Activated naive CD4-positive, alpha-beta T cell (primary cell): ENCODE results near the gene RIN1.

Experiments
- DNase-seq, 4 experiments: peaks; one replicate each; lab custom pipeline; 2025; lab: John Stamatoyannopoulos, UW

The RIN1 gene

GRCh38 chr11:66294626-66295620 is 41.3 kb downstream of the RIN1 start:
- no peak for DNase-seq

DNA sequence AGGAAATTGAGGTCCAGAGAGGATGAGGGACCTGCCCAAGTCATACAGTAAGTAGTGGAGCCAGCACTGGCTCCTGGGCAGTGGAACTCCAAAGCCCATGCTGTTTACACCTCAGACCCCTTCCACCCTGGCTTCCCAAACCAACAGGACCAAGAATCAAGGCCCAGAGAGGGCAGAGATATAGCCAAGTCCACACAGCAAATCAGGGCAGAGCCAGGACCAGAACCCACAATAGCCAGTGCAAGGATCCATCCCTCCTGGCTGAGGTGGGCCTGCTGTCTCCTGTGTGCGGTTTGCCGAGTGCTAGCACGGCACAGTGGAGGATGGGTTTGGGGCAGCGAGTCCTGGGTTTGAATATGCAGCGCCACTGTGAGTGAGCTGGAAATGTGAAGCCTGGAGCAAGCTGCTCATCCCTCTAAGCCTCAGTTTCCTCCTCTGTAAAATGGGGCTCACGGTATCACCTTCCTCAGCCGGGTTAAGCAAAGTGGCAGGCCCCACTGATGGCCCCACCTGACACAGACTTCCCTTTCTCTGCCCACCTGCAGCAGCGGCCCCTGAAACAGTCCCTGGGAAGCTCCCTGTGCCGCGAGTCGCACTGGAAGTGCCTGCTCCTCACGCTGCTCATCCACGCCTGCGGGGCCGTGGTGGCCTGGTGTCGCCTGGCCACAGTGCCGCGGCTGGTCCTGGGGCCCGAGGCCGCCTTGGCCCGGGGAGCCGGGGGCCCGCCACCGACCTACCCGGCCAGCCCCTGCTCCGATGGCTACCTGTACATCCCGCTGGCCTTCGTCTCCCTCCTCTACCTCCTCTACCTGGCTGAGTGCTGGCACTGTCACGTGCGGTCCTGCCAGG is 42.2 kb downstream of the RIN1 start:
- no peak for DNase-seq

- DNase-seq: no peak
Observed at GRCh38 chr11:66293352-66293751, 42.9 kb downstream of the RIN1 start.

- no peak for DNase-seq
Observed at GRCh38 chr11:66292543-66293332, 43.5 kb downstream of the RIN1 start.

DNA sequence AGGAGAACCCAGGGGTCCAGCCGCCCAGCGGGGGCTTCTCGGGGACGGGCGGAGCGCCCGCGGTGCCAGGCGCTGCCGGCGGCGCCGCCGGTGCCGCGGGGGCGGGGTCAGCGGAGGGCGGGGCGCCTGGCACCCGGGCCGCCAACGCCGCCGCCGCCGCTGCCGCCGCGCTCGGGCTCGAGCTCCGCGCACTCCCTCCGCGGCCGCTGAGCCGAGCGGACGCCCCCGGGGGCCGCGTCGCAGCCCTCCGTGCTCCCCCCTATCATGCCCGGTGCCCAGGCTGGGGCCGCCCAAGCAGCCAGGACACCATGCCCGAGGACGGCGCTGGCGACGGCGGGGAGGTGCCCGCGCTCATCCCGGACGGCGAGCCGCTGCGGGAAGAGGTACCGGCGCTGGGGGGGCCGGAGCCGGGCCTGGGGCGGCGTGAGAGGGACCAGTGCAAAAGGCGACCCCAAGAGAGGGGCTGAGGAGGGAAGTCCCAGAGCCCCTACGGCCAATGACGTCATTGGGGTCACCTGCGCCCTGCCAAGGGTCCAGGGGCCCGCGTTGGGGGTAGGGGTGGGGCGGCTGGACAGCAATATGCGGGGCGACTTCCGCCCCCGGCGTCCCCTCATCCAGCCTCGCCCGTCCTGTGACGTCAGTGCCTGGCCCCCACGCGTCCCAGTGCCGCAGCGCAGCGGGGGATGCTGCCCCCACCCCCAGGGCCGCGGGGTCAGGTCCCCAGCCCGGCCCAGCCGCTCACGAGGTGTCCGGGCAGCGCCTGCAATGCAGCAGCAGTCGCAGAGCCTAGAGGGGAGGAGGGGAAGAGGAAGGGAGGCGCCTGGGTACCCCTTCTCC is 44.3 kb downstream of the RIN1 start, which contains the start of gene TMEM151A:
TMEM151A (plus strand) TSS at position 189 of the 837 bp plus-strand sequence; CDS start at position 309, 120 bp downstream.
- no peak for DNase-seq

DNA sequence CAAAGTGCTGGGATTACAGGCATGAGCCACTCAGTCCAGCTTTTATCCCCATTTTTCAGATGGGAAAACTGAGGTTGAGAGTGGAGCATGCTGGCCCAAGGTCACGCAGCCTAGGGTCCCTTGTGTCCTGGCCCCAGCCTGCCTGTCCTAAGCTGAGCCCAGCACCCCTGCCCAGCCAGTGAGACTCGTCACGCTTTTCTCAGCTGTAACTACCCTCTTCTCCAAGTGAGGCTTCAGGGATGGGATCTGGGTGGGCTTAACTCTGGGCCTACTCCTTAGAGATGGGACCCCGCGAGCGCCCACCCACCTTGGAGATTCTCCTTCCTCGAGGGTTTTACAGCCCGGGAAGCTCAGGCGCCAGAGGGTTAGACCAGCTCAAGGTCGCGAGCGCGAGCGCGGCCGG is 44.9 kb downstream of the RIN1 start:
- no peak for DNase-seq

- no peak for DNase-seq
Observed at GRCh38 chr11:66290330-66290621, 46.0 kb downstream of the RIN1 start.

DNA sequence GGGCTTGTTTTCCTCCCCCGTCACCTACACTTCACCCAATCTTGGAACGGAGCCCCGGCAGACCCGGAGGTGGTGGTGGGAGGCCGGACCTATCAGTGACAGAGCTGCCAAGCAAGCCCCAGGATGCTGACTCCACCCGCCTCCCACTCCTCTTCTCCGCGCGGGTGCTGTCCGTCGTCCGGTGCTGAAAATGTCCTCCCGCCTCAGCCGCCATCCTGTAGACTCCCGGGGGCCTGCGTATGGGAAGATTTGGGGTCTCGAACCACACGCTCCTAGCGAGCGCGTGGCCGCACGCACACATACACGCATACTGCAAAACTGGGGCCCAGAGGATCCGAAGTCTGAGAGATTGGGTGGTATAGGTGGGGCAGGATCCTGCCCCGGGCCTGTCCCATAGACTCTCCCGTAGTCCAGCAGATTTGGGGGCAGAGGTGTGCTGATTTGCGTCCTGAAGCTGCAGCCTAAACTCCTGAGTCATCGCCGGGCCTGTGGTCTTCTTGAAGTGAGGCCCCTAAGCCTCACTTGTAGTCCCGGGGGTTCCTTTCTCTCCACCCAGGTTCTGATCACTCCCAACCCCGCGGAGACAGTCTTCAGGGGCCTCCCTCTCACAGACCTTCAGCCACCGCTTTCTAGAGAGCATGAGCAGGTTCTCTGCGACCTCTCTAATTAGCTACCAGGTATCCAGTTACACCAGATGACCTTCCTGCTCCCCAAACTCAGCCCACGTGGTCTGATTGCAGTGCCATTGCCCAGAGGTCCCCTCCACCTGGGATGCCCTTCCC is 46.5 kb downstream of the RIN1 start:
- DNase-seq: peak; percentile 68 to 80 (median 74)

GRCh38 chr11:66288671-66289547 is 47.3 kb downstream of the RIN1 start, which contains the start of gene YIF1A:
YIF1A (minus strand) TSS chr11:66289143; CDS start chr11:66288985, 158 bp downstream.
- DNase-seq: peak; percentile 92 to 97 (median 94)

- no peak for DNase-seq
Observed at GRCh38 chr11:66287889-66288670, 48.2 kb downstream of the RIN1 start.

DNA sequence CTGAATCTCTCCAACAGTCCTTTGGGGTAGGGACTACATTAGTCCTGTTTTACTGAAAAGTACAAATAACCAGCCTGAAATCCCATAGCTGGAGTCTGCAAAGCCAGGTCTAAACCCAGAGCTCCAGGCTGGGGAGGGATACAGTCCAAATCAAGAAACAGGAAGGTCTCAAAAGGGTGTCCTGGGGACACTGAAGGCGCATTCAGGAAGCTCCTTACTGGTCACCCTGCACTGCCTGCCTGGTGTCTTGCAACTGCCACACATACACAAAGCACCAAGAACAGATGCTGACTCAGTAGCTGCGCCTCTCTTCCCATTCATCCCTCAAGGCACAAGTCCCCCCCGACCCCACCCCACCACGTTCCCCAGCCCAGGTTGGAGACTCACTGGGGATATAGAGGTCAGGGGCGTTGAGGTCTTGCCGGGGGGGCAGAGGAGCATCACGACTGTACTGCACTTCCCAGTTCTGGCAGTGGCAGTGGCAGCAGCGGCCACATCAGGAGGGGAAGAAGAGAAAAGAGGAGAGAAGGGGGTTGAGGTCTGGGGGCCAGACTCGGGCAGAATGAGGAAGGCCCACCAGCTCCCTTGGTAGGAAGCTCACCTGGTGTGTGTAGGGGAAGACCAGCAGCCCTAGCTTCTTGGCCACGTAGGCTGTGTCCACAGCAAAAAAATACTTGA is 48.9 kb downstream of the RIN1 start:
- no peak for DNase-seq

DNA sequence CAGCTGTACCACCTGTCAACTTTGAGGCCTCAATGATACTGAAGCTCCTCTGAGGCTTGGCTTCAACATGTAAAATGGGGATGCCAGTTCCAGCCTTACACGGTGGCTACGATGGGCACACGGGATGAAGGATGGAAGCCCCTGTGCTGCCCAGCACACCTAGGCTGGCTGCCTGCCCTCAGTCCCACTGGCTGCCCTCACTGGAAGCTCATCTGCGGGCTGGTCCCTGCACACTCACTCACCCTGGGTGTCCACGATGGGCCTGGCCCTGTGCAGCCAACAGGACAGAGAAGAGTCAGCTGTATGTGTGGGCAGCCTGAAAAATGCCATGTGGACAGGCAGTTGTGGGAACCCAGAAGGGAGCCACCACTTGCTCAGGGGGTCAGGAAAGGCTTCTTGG is 49.5 kb downstream of the RIN1 start:
- no peak for DNase-seq

DNA sequence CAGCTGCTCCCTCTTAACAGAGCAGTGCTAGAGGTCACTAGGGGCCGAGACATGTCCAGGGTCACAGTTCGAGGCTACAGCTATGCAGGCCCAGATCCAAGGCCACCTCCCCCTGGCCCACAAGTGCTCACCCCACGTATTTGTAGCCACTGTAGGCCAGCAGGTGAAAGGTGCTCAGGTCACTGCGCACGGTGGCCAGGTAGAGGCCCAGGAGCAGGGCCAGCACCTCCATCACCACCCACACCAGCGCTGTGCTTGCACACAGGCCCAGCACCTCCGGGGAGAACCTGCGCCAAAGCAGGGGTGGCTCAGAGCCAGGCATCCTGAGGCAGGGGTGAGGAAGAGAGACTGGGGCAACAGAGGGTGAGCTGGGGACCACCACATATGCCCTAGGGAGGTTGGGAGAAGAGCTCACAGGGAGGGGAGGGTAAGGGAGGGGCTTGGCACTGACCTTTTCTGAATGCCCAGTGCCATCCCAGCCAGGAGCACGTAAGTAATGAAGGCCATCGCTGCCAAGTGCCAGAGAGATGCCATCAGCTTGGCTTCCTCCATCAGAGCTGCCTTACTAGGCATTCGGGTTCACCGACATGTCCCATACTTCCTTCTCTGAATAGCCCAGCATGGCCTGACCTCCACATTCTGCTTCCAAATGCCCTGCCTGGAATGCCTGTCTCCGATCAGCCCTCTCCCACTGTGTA is 50.8 kb downstream of the RIN1 start:
- DNase-seq: no peak

- DNase-seq: no peak
Observed at GRCh38 chr11:66284526-66285078, 51.6 kb downstream of the RIN1 start.

DNA sequence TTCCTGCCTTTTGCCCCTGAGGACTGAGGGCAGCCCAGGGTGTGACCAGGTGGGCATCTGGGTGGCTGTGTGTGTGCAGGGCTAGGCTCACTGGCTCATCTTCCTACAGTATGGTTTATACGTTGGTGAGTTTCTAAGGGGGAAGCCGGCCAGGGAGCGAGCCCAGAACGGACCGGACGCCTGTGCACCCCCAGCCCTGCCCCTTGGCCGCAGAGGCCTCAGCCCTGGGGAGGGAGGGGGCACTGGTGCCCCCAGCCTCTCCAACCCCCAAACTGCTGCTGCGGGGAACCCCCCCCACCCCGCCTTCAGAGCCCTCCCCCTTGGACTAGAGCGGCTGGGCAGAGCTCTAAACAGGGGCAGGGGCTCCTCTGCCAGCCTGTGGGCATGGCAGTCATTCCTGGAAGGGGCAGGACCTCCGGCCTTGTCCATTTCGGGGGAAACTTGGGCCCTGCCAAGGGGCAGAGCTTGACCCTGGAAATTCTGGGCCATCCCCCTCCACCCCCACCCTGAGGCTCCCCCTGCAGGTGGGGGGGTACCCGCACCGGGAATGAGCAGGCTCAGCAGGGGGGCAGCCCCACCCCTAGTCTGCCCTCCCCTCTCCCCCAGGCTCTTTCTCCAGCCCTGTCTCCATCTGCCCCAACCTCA is 52.7 kb downstream of the RIN1 start:
- DNase-seq: no peak
